Sciatic nerve (tissue), 2 donors: ENCODE measurements around the gene ZNF710. TPM values are rescaled to one million over a fixed set of nuclear protein-coding genes. Genes with fewer than 3 reads are reported as not detected.

ENCODE experiments used
- ATAC-seq: fragments of 200-7000 bp; cut with Tn5 transposase; one replicate; pipeline ENCODE4 v1.9.1; 2020; ENCODE audit warnings: mild to moderate bottlenecking, moderate library complexity
- DNase-seq: peaks from one replicate; pipeline ENCODE4 v3.0.0-alpha.2; 2020; ENCODE audit warnings: low spot score
- intact Hi-C: fragments of 100-400 bp; cut with DNase I; formaldehyde crosslinking; loops from one replicate; pipeline ENCODE4 v1.14.2; 2022
- total RNA-seq: library from RNA; stranded (reverse); fragmentation: NEBNext Ultra II Directional; extraction: Animal tissue kit (Norgen Biotek cat#: 25700); gene quantifications from one replicate; pipeline ENCODE4 v1.2.1, GENCODE V29; 2021
- donor health status: DM: no; HTN: no; CAD: no.
- donor health status: DM: no; HTN: no; CAD: no.

ZNF710 gene
- total RNA-seq, 1 donor from 2014 or later = 20.2 TPM

GRCh38 chr15:90035095-90035839 lies 34.1 kb downstream of the ZNF710 start:
- intact Hi-C loops = no loop called here
- peak; percentile 70 for ATAC-seq
- peak; percentile 48 for DNase-seq

GRCh38 chr15:90035840-90036230 lies 34.7 kb downstream of the ZNF710 start:
- ATAC-seq = peak; percentile 39
- intact Hi-C loops = no loop called here
- peak; percentile 65 for DNase-seq

- DNase-seq (peak; percentile 19), ATAC-seq (no peak)
- intact Hi-C loops = no loop called here
Observed at GRCh38 chr15:90036343-90036742, 35.2 kb downstream of the ZNF710 start.

GRCh38 chr15:90036806-90037510 lies 35.8 kb downstream of the ZNF710 start:
- intact Hi-C loops = no loop called here
- ATAC-seq (no peak), DNase-seq (no peak)

- ATAC-seq (no peak), DNase-seq (no peak)
- intact Hi-C loops = no loop called here
Observed at GRCh38 chr15:90037511-90037860, 36.4 kb downstream of the ZNF710 start.

GRCh38 chr15:90037961-90038631 lies 37.0 kb downstream of the ZNF710 start:
- intact Hi-C loops = no loop called here
- ATAC-seq (no peak), DNase-seq (no peak)

- ATAC-seq = no peak
- intact Hi-C loops = no loop called here
- no peak for DNase-seq
Observed at GRCh38 chr15:90038632-90039095, 37.5 kb downstream of the ZNF710 start.

GRCh38 chr15:90039996-90040395 lies 38.9 kb downstream of the ZNF710 start:
- intact Hi-C loops = loop anchor here (5.0 kb wide), 1 partner anchor 603 kb away; no protein-coding TSS in a partner anchor
- DNase-seq = no peak
- ATAC-seq = no peak

- ATAC-seq = no peak
- intact Hi-C loops = loop anchor here (5.0 kb wide), 1 partner anchor 603 kb away; no protein-coding TSS in a partner anchor
- DNase-seq = no peak
Observed at GRCh38 chr15:90040618-90041017, 39.5 kb downstream of the ZNF710 start.

GRCh38 chr15:90042356-90042755 lies 41.2 kb downstream of the ZNF710 start:
- ATAC-seq (no peak), DNase-seq (no peak)
- intact Hi-C loops = loop anchor here (5.0 kb wide), 1 partner anchor 605 kb away; no protein-coding TSS in a partner anchor

- ATAC-seq = no peak
- intact Hi-C loops = loop anchor here (5.0 kb wide), 1 partner anchor 606 kb away; no protein-coding TSS in a partner anchor
- no peak for DNase-seq
Observed at GRCh38 chr15:90042766-90043529, 41.8 kb downstream of the ZNF710 start.

GRCh38 chr15:90043530-90044010 lies 42.4 kb downstream of the ZNF710 start:
- no peak for ATAC-seq
- intact Hi-C loops = loop anchor here (5.0 kb wide), 1 partner anchor 606 kb away; no protein-coding TSS in a partner anchor
- no peak for DNase-seq

- intact Hi-C loops = loop anchor here (5.0 kb wide), 1 partner anchor 607 kb away; no protein-coding TSS in a partner anchor
- ATAC-seq (no peak), DNase-seq (no peak)
Observed at GRCh38 chr15:90044191-90044590, 43.1 kb downstream of the ZNF710 start.

GRCh38 chr15:90044916-90045371 lies 43.8 kb downstream of the ZNF710 start:
- DNase-seq = no peak
- intact Hi-C loops = loop anchor here (5.0 kb wide), 1 partner anchor 608 kb away; no protein-coding TSS in a partner anchor
- no peak for ATAC-seq

GRCh38 chr15:90046289-90046688 lies 45.2 kb downstream of the ZNF710 start:
- ATAC-seq = no peak
- DNase-seq = no peak
- intact Hi-C loops = no loop called here

- no peak for ATAC-seq
- no peak for DNase-seq
- intact Hi-C loops = no loop called here
Observed at GRCh38 chr15:90046911-90047392, 45.8 kb downstream of the ZNF710 start.

GRCh38 chr15:90047956-90048575 lies 46.9 kb downstream of the ZNF710 start:
- DNase-seq (no peak), ATAC-seq (no peak)
- intact Hi-C loops = no loop called here

- intact Hi-C loops = no loop called here
- DNase-seq = no peak
- ATAC-seq = no peak
Observed at GRCh38 chr15:90049030-90049429, 47.9 kb downstream of the ZNF710 start.
